Activated T-helper 1 cell treated with anti-CD3 and anti-CD28 coated beads, Interleukin-12 subunit alpha, Interleukin-12 subunit beta, Interleukin-2, Interleukin-4 antibody, amounts not matched to agents 30 ng/mL and 10 ng/mL and 1 ng/mL, durations not matched to agents 14 hours and 24 hours and 36 hours (primary cell): ENCODE measurements around the gene C1QTNF3. TPM values are rescaled to one million over a fixed set of nuclear protein-coding genes. Genes with fewer than 3 reads are reported as not detected.
"Not testable (repeated sequence)": the region's sequence is repeated elsewhere in the genome, so short reads cannot be mapped to it uniquely, and the experiment has no call there.

Experiments used
- DNase-seq: peaks from one replicate; pipeline ENCODE4 v3.0.0; 2021; ENCODE audit warnings: low spot score
- H3K27ac Mint-ChIP-seq: one replicate; pipeline ENCODE4 v1.8.0; 2021; ENCODE audit warnings: mild to moderate bottlenecking, mixed read lengths
- H3K27me3 Mint-ChIP-seq: one replicate; pipeline ENCODE4 v1.8.0; 2022; ENCODE audit warnings: mild to moderate bottlenecking, moderate library complexity, mixed read lengths; ENCODE audit not compliant: insufficient read depth
- H3K36me3 Mint-ChIP-seq: one replicate; pipeline ENCODE4 v1.8.0; 2021; ENCODE audit warnings: low read depth, mixed read lengths
- H3K4me1 Mint-ChIP-seq: one replicate; pipeline ENCODE4 v1.8.0; 2021; ENCODE audit warnings: low read depth, mixed read lengths
- H3K4me3 Mint-ChIP-seq: one replicate; pipeline ENCODE4 v1.8.0; 2021; ENCODE audit warnings: mild to moderate bottlenecking, moderate library complexity, mixed read lengths
- H3K9me3 Mint-ChIP-seq: one replicate; pipeline ENCODE4 v1.8.0; 2021; ENCODE audit warnings: mixed read lengths
- intact Hi-C: fragments of 100-400 bp; cut with micrococcal nuclease; formaldehyde crosslinking; loops from one replicate; pipeline ENCODE4 v1.15.1; 2024
- total RNA-seq: library from RNA; stranded (reverse); gene quantifications from 2 replicates; pipeline ENCODE4 v1.2.3, GENCODE V29; 2022

The C1QTNF3 gene
- total RNA-seq, 1 donor from 2014 or later: 1.8 TPM

DNA sequence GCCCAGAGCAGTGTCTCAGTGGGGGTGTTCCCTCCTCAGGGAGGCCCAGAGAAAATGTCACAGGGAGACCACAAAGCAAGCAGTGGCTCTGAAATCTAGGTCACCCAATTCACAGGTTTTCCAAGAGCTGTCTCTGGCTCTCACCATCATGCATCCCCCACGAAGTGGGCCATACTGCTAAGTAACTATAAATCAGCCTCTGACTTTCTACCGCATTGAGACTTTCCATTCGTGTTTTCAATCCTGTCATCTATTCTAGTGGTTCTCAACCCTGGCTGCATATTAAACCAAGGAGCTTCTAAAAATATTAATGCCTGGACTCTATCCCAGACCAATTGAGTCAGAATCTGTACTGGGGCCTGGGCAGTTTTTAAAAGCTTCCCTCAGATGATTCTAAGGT, 2.0 kb upstream of the C1QTNF3 start:
- Mint-ChIP-seq H3K27ac (no peak overlapping the region), H3K9me3 (no peaks in the 10 kb centered on the region), H3K36me3 (peaks cover 3% of the 10 kb centered on the region), H3K27me3 (no peaks in the 10 kb centered on the region), H3K4me1 (no peaks in the 10 kb centered on the region), H3K4me3 (no peak overlapping the region)
- intact Hi-C loops: no loop called here
- DNase-seq: no peak

DNA sequence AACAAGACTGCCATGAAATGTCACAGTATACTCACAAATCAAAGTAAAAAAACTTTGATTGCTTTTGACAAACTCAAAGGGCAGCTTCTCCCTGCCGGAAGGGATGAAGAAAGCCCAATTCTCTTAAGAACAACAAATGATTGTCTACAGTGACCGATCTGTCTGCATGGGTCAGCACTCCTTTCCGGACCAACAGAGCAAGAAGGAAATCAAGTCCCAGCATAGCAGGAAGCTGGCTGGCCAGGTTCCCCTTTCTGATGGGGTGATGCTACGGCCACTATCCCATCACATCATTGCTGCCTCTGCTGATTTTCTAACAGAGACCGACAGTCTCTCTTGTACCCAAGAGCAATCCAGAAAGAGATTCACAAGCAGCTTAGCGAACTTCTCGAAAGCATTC, 692 bp downstream of the C1QTNF3 start:
- Mint-ChIP-seq H3K9me3 (no peaks in the 10 kb centered on the region), H3K27me3 (peaks cover 2% of the 10 kb centered on the region), H3K36me3 (peaks cover 2% of the 10 kb centered on the region), H3K4me1 (no peaks in the 10 kb centered on the region), H3K4me3 (no peak overlapping the region), H3K27ac (no peak overlapping the region)
- no peak for DNase-seq
- intact Hi-C loops: no loop called here

- Mint-ChIP-seq H3K9me3 (no peaks in the 10 kb centered on the region), H3K36me3 (peaks cover 2% of the 10 kb centered on the region)
These were observed 1.6 kb downstream of the C1QTNF3 start for GRCh38 chr5:34041247-34041972.

DNA sequence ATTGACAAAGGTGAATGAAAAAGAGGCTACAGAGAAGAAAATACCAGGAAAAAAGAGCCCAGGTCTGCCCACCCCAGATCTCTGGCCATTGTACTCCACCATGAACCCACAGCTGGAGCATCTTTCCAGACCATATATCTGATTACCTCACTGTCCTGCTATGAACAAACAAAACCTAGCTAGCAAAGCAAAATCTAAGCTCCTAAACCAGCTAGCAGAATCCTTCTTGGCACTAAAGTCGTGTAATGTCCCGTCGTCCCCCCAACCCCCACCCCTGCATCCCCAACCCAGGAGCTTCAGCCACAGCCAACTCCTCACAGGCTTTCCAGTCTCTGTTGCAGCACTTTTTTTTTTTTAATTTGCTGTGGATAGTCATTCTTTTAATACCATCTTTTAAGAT, 2.5 kb downstream of the C1QTNF3 start:
- peaks cover 2% of the 10 kb centered on the region for H3K36me3 Mint-ChIP-seq
- H3K27ac Mint-ChIP-seq: no peak overlapping the region
- H3K4me3 Mint-ChIP-seq: no peak overlapping the region
- no peaks in the 10 kb centered on the region for H3K9me3 Mint-ChIP-seq
- intact Hi-C loops: no loop called here
- H3K27me3 Mint-ChIP-seq: peaks cover 2% of the 10 kb centered on the region
- no peaks in the 10 kb centered on the region for H3K4me1 Mint-ChIP-seq
- no peak for DNase-seq

More at GRCh38 chr5:34041247-34041972, 1.6 kb downstream of the C1QTNF3 start:
- no peak for DNase-seq
- Mint-ChIP-seq H3K4me1 (no peaks in the 10 kb centered on the region), H3K4me3 (no peak overlapping the region), H3K27ac (no peak overlapping the region), H3K27me3 (peaks cover 2% of the 10 kb centered on the region)
- intact Hi-C loops: no loop called here

DNA sequence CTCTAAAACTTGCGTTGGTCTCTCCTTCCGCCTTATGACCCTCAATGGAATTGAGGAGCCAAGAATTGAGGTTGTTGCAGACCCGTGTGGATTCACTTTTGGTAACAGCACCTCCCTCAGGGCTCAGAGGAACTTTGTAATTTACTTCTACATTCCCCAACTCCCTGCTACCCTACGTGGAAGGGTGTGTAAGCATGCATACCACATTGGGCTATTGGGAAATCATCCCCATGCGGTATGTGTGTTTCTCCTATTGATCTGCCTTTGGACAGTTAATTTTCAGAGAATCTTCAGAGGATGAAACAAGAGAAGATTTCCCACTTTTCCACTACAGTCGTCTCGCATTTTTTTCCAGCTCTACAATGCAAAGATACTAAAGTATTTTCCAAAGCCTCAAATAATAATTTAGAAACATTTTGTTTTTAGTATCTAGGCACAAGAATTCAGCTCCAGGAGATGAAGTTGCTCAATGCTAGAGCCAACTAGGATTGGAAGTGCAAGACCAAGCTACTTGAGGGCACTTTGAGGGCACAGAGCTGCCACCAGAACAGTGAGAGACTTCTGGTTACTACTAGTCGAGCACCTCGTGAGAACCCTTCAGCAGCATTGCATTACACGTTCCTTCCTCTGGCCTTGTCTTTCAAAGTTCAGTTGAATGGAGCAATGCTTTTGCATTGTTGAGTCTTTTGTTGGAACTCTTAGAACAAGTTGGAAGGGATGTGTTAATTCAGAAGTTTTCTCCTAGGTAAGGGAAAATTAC, 3.4 kb downstream of the C1QTNF3 start:
- H3K4me1 Mint-ChIP-seq: no peaks in the 10 kb centered on the region
- DNase-seq: no peak
- H3K27ac Mint-ChIP-seq: no peak overlapping the region
- H3K27me3 Mint-ChIP-seq: peaks cover 2% of the 10 kb centered on the region
- intact Hi-C loops: no loop called here
- H3K4me3 Mint-ChIP-seq: no peak overlapping the region
- H3K36me3 Mint-ChIP-seq: peaks cover 4% of the 10 kb centered on the region
- H3K9me3 Mint-ChIP-seq: no peaks in the 10 kb centered on the region

DNA sequence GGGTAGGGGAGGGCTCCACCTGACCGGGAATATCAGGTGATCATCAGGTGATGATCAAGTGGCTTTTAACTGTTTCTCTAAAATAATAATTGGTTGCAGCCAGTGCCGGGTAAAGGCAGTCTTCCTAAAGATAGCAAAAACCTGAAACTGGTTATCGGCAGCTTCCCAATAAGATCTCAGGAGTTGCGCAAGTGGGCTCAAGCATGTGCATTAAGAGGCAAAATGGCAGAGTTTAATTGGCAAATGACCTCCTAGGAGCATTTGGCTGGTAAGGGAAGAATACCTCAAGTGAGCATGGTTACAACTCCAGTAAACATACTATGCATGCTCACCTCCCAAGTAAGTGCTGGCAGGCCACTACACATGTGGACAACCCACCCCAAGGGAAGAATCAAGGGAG, 4.2 kb downstream of the C1QTNF3 start:
- Mint-ChIP-seq H3K27ac (no peak overlapping the region), H3K4me1 (no peaks in the 10 kb centered on the region), H3K4me3 (no peak overlapping the region), H3K27me3 (peaks cover 2% of the 10 kb centered on the region), H3K36me3 (peaks cover 5% of the 10 kb centered on the region), H3K9me3 (no peaks in the 10 kb centered on the region)
- intact Hi-C loops: no loop called here
- DNase-seq: no peak

DNA sequence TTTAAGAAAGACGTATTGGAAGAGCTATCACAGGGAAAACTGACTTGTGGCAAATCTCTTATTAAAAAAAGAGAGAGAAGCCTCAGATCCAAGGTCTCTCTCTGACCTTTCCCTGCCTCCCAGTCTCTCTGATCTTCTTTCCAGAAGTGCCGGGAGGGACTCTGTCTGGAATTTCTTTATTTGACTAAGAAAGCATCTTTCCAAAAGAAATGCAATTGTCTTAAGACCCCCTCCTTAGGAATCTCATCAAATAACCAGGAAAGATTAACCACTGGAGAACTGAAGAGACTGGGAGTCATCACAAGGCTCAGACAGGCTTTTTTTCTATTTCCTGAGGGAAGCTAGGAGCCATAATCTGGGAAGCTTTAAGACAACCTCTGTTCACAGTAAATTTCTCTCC, 4.6 kb downstream of the C1QTNF3 start:
- peaks cover 5% of the 10 kb centered on the region for H3K36me3 Mint-ChIP-seq
- intact Hi-C loops: no loop called here
- no peak for DNase-seq
- peaks cover 2% of the 10 kb centered on the region for H3K27me3 Mint-ChIP-seq
- H3K4me3 Mint-ChIP-seq: no peak overlapping the region
- no peaks in the 10 kb centered on the region for H3K9me3 Mint-ChIP-seq
- no peak overlapping the region for H3K27ac Mint-ChIP-seq
- no peaks in the 10 kb centered on the region for H3K4me1 Mint-ChIP-seq

GRCh38 chr5:34037726-34038125, 5.3 kb downstream of the C1QTNF3 start:
- H3K27me3 Mint-ChIP-seq: peaks cover 2% of the 10 kb centered on the region
- peaks cover 5% of the 10 kb centered on the region for H3K36me3 Mint-ChIP-seq
- no peaks in the 10 kb centered on the region for H3K4me1 Mint-ChIP-seq
- no peak for DNase-seq
- no peaks in the 10 kb centered on the region for H3K9me3 Mint-ChIP-seq
- intact Hi-C loops: no loop called here
- H3K4me3 Mint-ChIP-seq: no peak overlapping the region
- H3K27ac Mint-ChIP-seq: no peak overlapping the region

- H3K4me3 Mint-ChIP-seq: no peak overlapping the region
- H3K4me1 Mint-ChIP-seq: no peaks in the 10 kb centered on the region
- H3K27me3 Mint-ChIP-seq: peaks cover 2% of the 10 kb centered on the region
- intact Hi-C loops: no loop called here
- no peak for DNase-seq
- peaks cover 5% of the 10 kb centered on the region for H3K36me3 Mint-ChIP-seq
- no peak overlapping the region for H3K27ac Mint-ChIP-seq
- no peaks in the 10 kb centered on the region for H3K9me3 Mint-ChIP-seq
These were observed 7.3 kb downstream of the C1QTNF3 start for GRCh38 chr5:34035756-34036155.

DNA sequence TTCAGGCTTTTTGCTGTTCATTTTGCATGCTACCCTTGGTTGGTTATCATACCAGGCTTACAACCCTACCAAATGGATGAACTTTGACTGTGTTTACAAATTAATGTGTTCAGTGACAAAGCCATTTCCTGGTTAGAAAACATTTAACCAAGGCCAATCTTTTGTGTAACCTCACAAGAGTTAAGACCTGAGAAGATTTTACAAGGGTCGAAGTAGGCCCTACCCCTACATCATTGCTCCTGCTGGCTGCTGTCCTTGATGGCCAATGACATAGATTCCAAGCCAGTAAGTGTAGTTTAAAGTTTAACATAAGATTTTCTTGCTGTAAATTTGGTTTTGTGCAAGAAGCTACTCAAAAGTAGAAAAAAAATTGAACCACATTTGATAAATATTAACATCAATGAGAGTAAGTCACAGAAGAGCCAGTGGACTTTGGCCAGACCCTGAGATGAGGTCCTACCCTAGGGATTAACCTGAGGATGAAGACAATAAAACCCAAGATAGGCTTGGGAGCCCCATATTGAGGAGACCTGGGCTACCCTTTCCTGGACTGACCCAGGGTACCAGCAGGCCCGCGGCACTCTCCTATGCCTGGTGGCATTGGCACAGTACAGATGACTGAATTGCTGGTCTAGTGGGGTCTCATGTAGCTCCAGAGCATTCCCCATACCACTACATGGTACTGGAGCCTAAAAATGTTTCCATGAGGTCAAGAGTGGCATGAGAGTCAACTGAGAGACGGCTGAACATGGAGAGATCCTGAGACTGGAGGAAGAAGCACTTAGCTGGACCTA, 8.3 kb downstream of the C1QTNF3 start:
- Mint-ChIP-seq H3K4me1 (no peaks in the 10 kb centered on the region), H3K4me3 (no peak overlapping the region), H3K36me3 (peaks cover 5% of the 10 kb centered on the region), H3K27me3 (peaks cover 2% of the 10 kb centered on the region), H3K9me3 (no peaks in the 10 kb centered on the region), H3K27ac (no peak overlapping the region)
- intact Hi-C loops: no loop called here
- DNase-seq: no peak

GRCh38 chr5:34031966-34032365, 11.0 kb downstream of the C1QTNF3 start:
- Mint-ChIP-seq H3K27ac (no peak overlapping the region), H3K4me1 (no peaks in the 10 kb centered on the region), H3K4me3 (no peak overlapping the region), H3K9me3 (no peaks in the 10 kb centered on the region), H3K27me3 (no peaks in the 10 kb centered on the region), H3K36me3 (peaks cover 3% of the 10 kb centered on the region)
- no peak for DNase-seq
- intact Hi-C loops: no loop called here

GRCh38 chr5:34031117-34031516, 11.9 kb downstream of the C1QTNF3 start:
- Mint-ChIP-seq H3K27me3 (no peaks in the 10 kb centered on the region), H3K9me3 (no peaks in the 10 kb centered on the region), H3K27ac (no peak overlapping the region), H3K4me1 (no peaks in the 10 kb centered on the region), H3K4me3 (no peak overlapping the region), H3K36me3 (peaks cover 3% of the 10 kb centered on the region)
- DNase-seq: no peak
- intact Hi-C loops: no loop called here

- H3K27ac Mint-ChIP-seq, H3K36me3 Mint-ChIP-seq, DNase-seq, intact Hi-C loops, H3K27me3 Mint-ChIP-seq, H3K9me3 Mint-ChIP-seq, H3K4me1 Mint-ChIP-seq, H3K4me3 Mint-ChIP-seq: not testable (repeated sequence)
These were observed 12.4 kb downstream of the C1QTNF3 start for GRCh38 chr5:34030585-34030984.
